ENCODE data around the gene CAPN14. TPM values are rescaled to one million over a fixed set of nuclear protein-coding genes. Genes with fewer than 3 reads are reported as not detected.

CAPN14 gene
- total RNA-seq, 1 donor = 0.09 TPM

DNA sequence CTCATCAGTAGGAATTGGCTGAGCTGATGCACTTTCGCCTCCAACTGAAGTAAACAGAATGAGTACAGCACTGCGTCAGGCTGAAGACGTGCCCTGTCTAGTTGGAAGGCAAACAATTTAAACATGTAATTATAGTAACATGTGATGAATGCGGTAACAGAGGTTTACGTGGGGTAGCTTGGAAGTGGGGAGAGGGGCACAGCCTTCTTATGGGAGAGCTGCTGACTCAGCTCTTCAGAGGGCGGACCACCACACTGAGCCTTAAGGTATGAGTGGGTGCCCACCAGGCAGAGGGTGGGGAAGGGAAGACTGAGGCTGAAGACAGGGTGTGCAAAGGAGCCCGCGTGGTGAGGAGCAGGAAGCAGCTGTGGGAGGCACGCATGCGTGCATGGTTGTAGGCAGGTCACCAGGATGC, 10.4 kb upstream of the CAPN14 start:
- TF ChIP-seq, protein P1, sequence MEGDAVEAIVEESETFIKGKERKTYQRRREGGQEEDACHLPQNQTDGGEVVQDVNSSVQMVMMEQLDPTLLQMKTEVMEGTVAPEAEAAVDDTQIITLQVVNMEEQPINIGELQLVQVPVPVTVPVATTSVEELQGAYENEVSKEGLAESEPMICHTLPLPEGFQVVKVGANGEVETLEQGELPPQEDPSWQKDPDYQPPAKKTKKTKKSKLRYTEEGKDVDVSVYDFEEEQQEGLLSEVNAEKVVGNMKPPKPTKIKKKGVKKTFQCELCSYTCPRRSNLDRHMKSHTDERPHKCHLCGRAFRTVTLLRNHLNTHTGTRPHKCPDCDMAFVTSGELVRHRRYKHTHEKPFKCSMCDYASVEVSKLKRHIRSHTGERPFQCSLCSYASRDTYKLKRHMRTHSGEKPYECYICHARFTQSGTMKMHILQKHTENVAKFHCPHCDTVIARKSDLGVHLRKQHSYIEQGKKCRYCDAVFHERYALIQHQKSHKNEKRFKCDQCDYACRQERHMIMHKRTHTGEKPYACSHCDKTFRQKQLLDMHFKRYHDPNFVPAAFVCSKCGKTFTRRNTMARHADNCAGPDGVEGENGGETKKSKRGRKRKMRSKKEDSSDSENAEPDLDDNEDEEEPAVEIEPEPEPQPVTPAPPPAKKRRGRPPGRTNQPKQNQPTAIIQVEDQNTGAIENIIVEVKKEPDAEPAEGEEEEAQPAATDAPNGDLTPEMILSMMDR (IDR thresholded peaks at IDR 0.05; ENCODE audit: insufficient read depth, low read length) = no peak
- DNase-seq (ENCODE audit: low read depth) = no peak

GRCh38 chr2:31227110-31227509, 9.8 kb upstream of the CAPN14 start:
- DNase-seq (ENCODE audit: low read depth) = no peak
- TF ChIP-seq, protein P1 (IDR thresholded peaks at IDR 0.05; ENCODE audit: insufficient read depth, low read length) = no peak
- no peak overlapping the region for H3K4me3 ChIP-seq (ENCODE audit: low read depth, low read length)

More for the DNA sequence above, 10.4 kb upstream of the CAPN14 start:
- no peak overlapping the region for H3K4me3 ChIP-seq (ENCODE audit: low read depth, low read length)

- TF ChIP-seq, protein P1 (IDR thresholded peaks at IDR 0.05; ENCODE audit: insufficient read depth, low read length) = no peak
- no peak overlapping the region for H3K4me3 ChIP-seq (ENCODE audit: low read depth, low read length)
- DNase-seq (ENCODE audit: low read depth) = no peak
These were observed 9.0 kb upstream of the CAPN14 start for GRCh38 chr2:31226266-31226665.

- no peak for DNase-seq (ENCODE audit: low read depth)
- no peak overlapping the region for H3K4me3 ChIP-seq (ENCODE audit: low read depth, low read length)
- TF ChIP-seq, protein P1 (IDR thresholded peaks at IDR 0.05; ENCODE audit: insufficient read depth, low read length) = no peak
These were observed 6.4 kb upstream of the CAPN14 start for GRCh38 chr2:31223749-31224148.

DNA sequence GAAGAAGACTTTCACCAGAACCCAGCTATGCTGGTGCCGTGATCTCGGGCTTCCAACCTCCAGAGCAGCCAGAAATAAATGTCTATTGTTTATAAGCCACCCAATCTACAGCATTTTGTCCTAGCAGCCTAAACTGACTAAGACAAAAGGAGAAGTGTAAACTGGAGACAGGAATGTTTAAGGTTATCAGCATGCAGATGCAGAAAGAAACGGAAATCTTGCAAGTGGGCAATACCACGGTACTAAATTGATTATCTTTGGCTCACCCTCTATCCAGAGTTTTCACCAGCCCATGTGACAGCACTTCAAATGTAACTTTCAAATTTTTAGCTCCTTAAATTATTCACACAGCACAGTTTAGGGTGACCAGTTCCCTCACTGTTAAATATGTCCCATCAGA, 5.7 kb upstream of the CAPN14 start:
- TF ChIP-seq, protein P1 (IDR thresholded peaks at IDR 0.05; ENCODE audit: insufficient read depth, low read length) = no peak
- DNase-seq (ENCODE audit: low read depth) = no peak
- no peak overlapping the region for H3K4me3 ChIP-seq (ENCODE audit: low read depth, low read length)

DNA sequence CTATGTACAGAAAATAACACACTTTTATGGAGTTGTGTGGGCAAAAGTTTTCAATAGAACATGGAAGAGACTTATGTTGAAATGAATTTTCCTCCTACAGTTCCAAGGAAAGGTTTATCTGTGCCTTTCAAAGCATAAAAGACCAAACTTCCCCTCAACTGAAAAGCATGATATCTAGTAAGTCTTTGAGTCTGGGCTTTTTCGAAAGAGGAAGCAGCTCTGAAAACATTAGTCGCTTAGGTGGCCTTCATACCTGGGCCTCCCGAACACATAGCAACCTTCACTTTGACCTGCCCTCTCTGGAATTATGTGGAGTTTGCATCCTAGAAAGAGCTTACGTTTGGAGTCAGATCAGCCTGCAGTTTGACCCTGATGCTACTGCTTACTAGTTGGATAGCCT, 4.8 kb upstream of the CAPN14 start:
- TF ChIP-seq, protein P1 (IDR thresholded peaks at IDR 0.05; ENCODE audit: insufficient read depth, low read length) = no peak
- DNase-seq (ENCODE audit: low read depth) = no peak
- no peak overlapping the region for H3K4me3 ChIP-seq (ENCODE audit: low read depth, low read length)

- DNase-seq (ENCODE audit: low read depth) = no peak
- no peak overlapping the region for H3K4me3 ChIP-seq (ENCODE audit: low read depth, low read length)
- TF ChIP-seq, protein P1 (IDR thresholded peaks at IDR 0.05; ENCODE audit: insufficient read depth, low read length) = no peak
These were observed 4.2 kb upstream of the CAPN14 start for GRCh38 chr2:31221544-31221943.

All from fibroblast of the aortic adventitia (primary cell).